Right lobe of liver (tissue), 4 donors: Measurements from ENCODE around the gene OR7C1.

ENCODE experiments used
- CTCF ChIP-seq, 4 donors: fragments of 200-600 bp in 3 of 4; fragments of 450-650 bp in 1 of 4; IDR thresholded peaks; one replicate each; pipeline versions ENCODE4 v1.5.1 to v1.8.0; 2016 to 2022; ENCODE audit warnings: antibody characterized with exemption in 4 of 4, mild to moderate bottlenecking in 2 of 4
- POLR2A ChIP-seq: fragments of 450-650 bp; IDR thresholded peaks from one replicate; pipeline ENCODE4 v1.6.1; 2017; ENCODE audit warnings: antibody characterized with exemption, mild to moderate bottlenecking
- donor health status: DM: no; HTN: no; CAD: no.
- donor health status: DM: no; HTN: no; CAD: no.
- donor health status: DM: no; HTN: yes; CAD: no.

- TF ChIP-seq POLR2A (no peak), CTCF (IDR thresholded peaks at IDR 0.05) (no peak)
Observed at GRCh38 chr19:14830702-14831101, 4.3 kb downstream of the OR7C1 start.
